Activated CD4-positive, alpha-beta T cell treated with anti-CD3 and anti-CD28 coated beads, Interleukin-10, Interleukin-2, amounts not matched to agents 100 ng/mL and 50 ng/mL, durations not matched to agents 16 hours and 8 hours (primary cell): Measurements from ENCODE around the gene KLK1.

ENCODE experiments used
- DNase-seq: peaks from one replicate; pipeline ENCODE4 v3.0.0-alpha.2; 2020

Gene KLK1

GRCh38 chr19:50835785-50836542, 12.4 kb upstream of the KLK1 start:
- DNase-seq: peak; percentile 82

GRCh38 chr19:50835103-50835784, 11.7 kb upstream of the KLK1 start:
- no peak for DNase-seq

GRCh38 chr19:50833802-50834167, 10.2 kb upstream of the KLK1 start:
- DNase-seq: no peak

- no peak for DNase-seq
Observed at GRCh38 chr19:50833117-50833801, 9.7 kb upstream of the KLK1 start, which contains the start of gene KLK15. TSS of gene KLK15 (minus strand) at chr19:50833574. CDS start at chr19:50831492, 2,082 bp downstream.

GRCh38 chr19:50832666-50833065, 9.1 kb upstream of the KLK1 start:
- DNase-seq: no peak

GRCh38 chr19:50831026-50831396, 7.4 kb upstream of the KLK1 start:
- DNase-seq: no peak

- no peak for DNase-seq
Observed at GRCh38 chr19:50830266-50831025, 6.9 kb upstream of the KLK1 start.

- no peak for DNase-seq
Observed at GRCh38 chr19:50829801-50830200, 6.2 kb upstream of the KLK1 start.

GRCh38 chr19:50827476-50827875, 3.9 kb upstream of the KLK1 start:
- no peak for DNase-seq

GRCh38 chr19:50826492-50827240, 3.1 kb upstream of the KLK1 start:
- DNase-seq: no peak

GRCh38 chr19:50822661-50823208, 852 bp downstream of the KLK1 start:
- DNase-seq: no peak

GRCh38 chr19:50821622-50822021, 2.0 kb downstream of the KLK1 start:
- no peak for DNase-seq

- no peak for DNase-seq
Observed at GRCh38 chr19:50821248-50821612, 2.4 kb downstream of the KLK1 start.

GRCh38 chr19:50820549-50821247, 2.9 kb downstream of the KLK1 start:
- no peak for DNase-seq

- no peak for DNase-seq
Observed at GRCh38 chr19:50820086-50820485, 3.5 kb downstream of the KLK1 start.

GRCh38 chr19:50819636-50820035, 4.0 kb downstream of the KLK1 start:
- DNase-seq: no peak

- DNase-seq: no peak
Observed at GRCh38 chr19:50818859-50819472, 4.6 kb downstream of the KLK1 start.

- DNase-seq: peak; percentile 77
Observed at GRCh38 chr19:50817941-50818858, 5.4 kb downstream of the KLK1 start.

- no peak for DNase-seq
Observed at GRCh38 chr19:50815439-50815838, 8.1 kb downstream of the KLK1 start.

- DNase-seq: no peak
Observed at GRCh38 chr19:50814883-50815282, 8.7 kb downstream of the KLK1 start.
